C4-2B (cell line): Measurements from ENCODE around the gene TMEM132D.

Experiments
- CTCF ChIP-seq: fragments of 450-650 bp; conservative IDR thresholded peaks from 2 replicates; pipeline ENCODE4 v1.5.1; 2017; ENCODE audit warnings: mild to moderate bottlenecking
- ZFX ChIP-seq: fragments of 450-650 bp; IDR thresholded peaks from 2 replicates; pipeline ENCODE4 v1.6.1; 2017

- TF ChIP-seq CTCF (no peak), ZFX (no peak)
These were observed 540.8 kb downstream of the TMEM132D start for GRCh38 chr12:129363041-129363440.
